MG63 (cell line): ENCODE data around the gene KCNN4. TPM values are rescaled to one million over a fixed set of nuclear protein-coding genes. Genes with fewer than 3 reads are reported as not detected.
"Not testable (repeated sequence)": the region's sequence is repeated elsewhere in the genome, so short reads cannot be mapped to it uniquely, and the experiment has no call there.

Source experiments
- DNase-seq: peaks from one replicate; pipeline ENCODE4 v3.0.0-alpha.2; 2020
- H3K27me3 ChIP-seq: fragments of 250-450 bp; sonication (Bioruptor Pico); 2 replicates; pipeline ENCODE4 v1.5.1; 2020; ENCODE audit warnings: mild to moderate bottlenecking, moderate library complexity
- H3K36me3 ChIP-seq: fragments of 250-450 bp; sonication (Bioruptor Pico); 2 replicates; pipeline ENCODE4 v1.5.1; 2020; ENCODE audit warnings: mild to moderate bottlenecking, moderate library complexity
- H3K4me3 ChIP-seq: fragments of 250-450 bp; sonication (Bioruptor Pico); 2 replicates; pipeline ENCODE4 v1.5.1; 2020; ENCODE audit warnings: mild to moderate bottlenecking, moderate library complexity
- H3K9me3 ChIP-seq: fragments of 250-450 bp; sonication (Bioruptor Pico); 2 replicates; pipeline ENCODE4 v1.5.1; 2020; ENCODE audit warnings: mild to moderate bottlenecking, moderate library complexity
- total RNA-seq: library from RNA; depleted of rRNA; stranded (reverse); fragments of >200 nt; shearing (Covaris generic); gene quantifications from 2 replicates; pipeline ENCODE4 v1.2.3, GENCODE V29; 2014; ENCODE audit warnings: low replicate concordance

KCNN4 gene
- total RNA-seq, 1 experiment from 2014 or later: 6.1 TPM

- H3K27me3 ChIP-seq, DNase-seq, H3K4me3 ChIP-seq: not testable (repeated sequence)
Measured at GRCh38 chr19:43806401-43806800, 25.6 kb upstream of the KCNN4 start.

GRCh38 chr19:43804432-43804831 lies 23.7 kb upstream of the KCNN4 start:
- Histone ChIP-seq H3K4me3 (no peak overlapping the region), H3K36me3 (no peaks in the 10 kb centered on the region), H3K9me3 (no peaks in the 10 kb centered on the region), H3K27me3 (no peaks in the 10 kb centered on the region)
- DNase-seq: no peak

More at GRCh38 chr19:43806401-43806800, 25.6 kb upstream of the KCNN4 start:
- H3K36me3 ChIP-seq, H3K9me3 ChIP-seq: not testable (repeated sequence)

- Histone ChIP-seq H3K9me3 (no peaks in the 10 kb centered on the region), H3K36me3 (no peaks in the 10 kb centered on the region), H3K27me3 (no peaks in the 10 kb centered on the region), H3K4me3 (no peak within 1 kb of the TSS)
- no peak for DNase-seq
Measured at GRCh38 chr19:43802216-43802951, 21.6 kb upstream of the KCNN4 start, which contains the start of gene LYPD5. Gene LYPD5 (minus strand): TSS chr19:43802447. CDS start chr19:43802380, 67 bp downstream.

GRCh38 chr19:43799502-43800142 lies 18.8 kb upstream of the KCNN4 start:
- DNase-seq: no peak

GRCh38 chr19:43798546-43799409 lies 18.0 kb upstream of the KCNN4 start:
- H3K4me3 ChIP-seq: peak overlapping the region; percentile 18
- no peaks in the 10 kb centered on the region for H3K9me3 ChIP-seq
- DNase-seq: peak; percentile 50
- H3K27me3 ChIP-seq: peaks cover 2% of the 10 kb centered on the region; the same call in 1 of the 2 replicates
- no peaks in the 10 kb centered on the region for H3K36me3 ChIP-seq

More at GRCh38 chr19:43799502-43800142, 18.8 kb upstream of the KCNN4 start:
- no peak overlapping the region for H3K4me3 ChIP-seq
- no peaks in the 10 kb centered on the region for H3K36me3 ChIP-seq
- no peaks in the 10 kb centered on the region for H3K27me3 ChIP-seq
- no peaks in the 10 kb centered on the region for H3K9me3 ChIP-seq

GRCh38 chr19:43798026-43798545 lies 17.3 kb upstream of the KCNN4 start:
- H3K4me3 ChIP-seq: no peak overlapping the region; the same call in 1 of the 2 replicates
- peaks cover 9% of the 10 kb centered on the region for H3K27me3 ChIP-seq
- H3K9me3 ChIP-seq: no peaks in the 10 kb centered on the region
- DNase-seq: no peak
- no peaks in the 10 kb centered on the region for H3K36me3 ChIP-seq

GRCh38 chr19:43797556-43797955 lies 16.8 kb upstream of the KCNN4 start:
- Histone ChIP-seq H3K36me3 (no peaks in the 10 kb centered on the region), H3K27me3 (peaks cover 9% of the 10 kb centered on the region), H3K9me3 (no peaks in the 10 kb centered on the region), H3K4me3 (no peak overlapping the region)
- no peak for DNase-seq

- H3K9me3 ChIP-seq: no peaks in the 10 kb centered on the region
- no peak for DNase-seq
- H3K4me3 ChIP-seq: no peak overlapping the region
- peaks cover 13% of the 10 kb centered on the region for H3K27me3 ChIP-seq
- H3K36me3 ChIP-seq: no peaks in the 10 kb centered on the region
Measured at GRCh38 chr19:43797118-43797517, 16.3 kb upstream of the KCNN4 start.

GRCh38 chr19:43790587-43790986 lies 9.8 kb upstream of the KCNN4 start:
- no peaks in the 10 kb centered on the region for H3K36me3 ChIP-seq
- DNase-seq: no peak

GRCh38 chr19:43789029-43789428 lies 8.3 kb upstream of the KCNN4 start:
- Histone ChIP-seq H3K9me3 (no peaks in the 10 kb centered on the region), H3K27me3 (peaks cover 16% of the 10 kb centered on the region), H3K36me3 (no peaks in the 10 kb centered on the region), H3K4me3 (no peak overlapping the region)
- DNase-seq: no peak

More at GRCh38 chr19:43790587-43790986, 9.8 kb upstream of the KCNN4 start:
- Histone ChIP-seq H3K27me3 (peaks cover 16% of the 10 kb centered on the region), H3K9me3 (no peaks in the 10 kb centered on the region), H3K4me3 (no peak overlapping the region)

- no peaks in the 10 kb centered on the region for H3K9me3 ChIP-seq
- DNase-seq: no peak
- H3K27me3 ChIP-seq: peaks cover 2% of the 10 kb centered on the region; the same call in 1 of the 2 replicates
- no peaks in the 10 kb centered on the region for H3K36me3 ChIP-seq
- H3K4me3 ChIP-seq: no peak overlapping the region
Measured at GRCh38 chr19:43786665-43787064, 5.9 kb upstream of the KCNN4 start.

- Histone ChIP-seq H3K27me3 (no peaks in the 10 kb centered on the region), H3K4me3 (no peak overlapping the region), H3K9me3 (no peaks in the 10 kb centered on the region), H3K36me3 (no peaks in the 10 kb centered on the region)
- peak; percentile 78 for DNase-seq
Measured at GRCh38 chr19:43784981-43785808, 4.4 kb upstream of the KCNN4 start.

GRCh38 chr19:43784241-43784980 lies 3.6 kb upstream of the KCNN4 start:
- H3K27me3 ChIP-seq: no peaks in the 10 kb centered on the region
- H3K9me3 ChIP-seq: no peaks in the 10 kb centered on the region
- no peaks in the 10 kb centered on the region for H3K36me3 ChIP-seq
- no peak overlapping the region for H3K4me3 ChIP-seq
- DNase-seq: peak; percentile 94

- Histone ChIP-seq H3K27me3 (no peaks in the 10 kb centered on the region), H3K36me3 (no peaks in the 10 kb centered on the region), H3K4me3 (no peak overlapping the region), H3K9me3 (no peaks in the 10 kb centered on the region)
- DNase-seq: no peak
Measured at GRCh38 chr19:43783636-43784035, 2.9 kb upstream of the KCNN4 start.

- DNase-seq: no peak
- Histone ChIP-seq H3K9me3 (no peaks in the 10 kb centered on the region), H3K27me3 (no peaks in the 10 kb centered on the region), H3K4me3 (no peak overlapping the region), H3K36me3 (no peaks in the 10 kb centered on the region)
Measured at GRCh38 chr19:43782689-43783231, 2.0 kb upstream of the KCNN4 start.
